Osteocyte (in vitro differentiated cells): ENCODE data around the gene DCLRE1B. TPM values are rescaled to one million over a fixed set of nuclear protein-coding genes. Genes with fewer than 3 reads are reported as not detected.
"Not testable (repeated sequence)": the region's sequence is repeated elsewhere in the genome, so short reads cannot be mapped to it uniquely, and the experiment has no call there.

Experiments
- DNase-seq: peaks from one replicate; pipeline ENCODE4 v3.0.0; 2021; ENCODE audit warnings: mixed read lengths; ENCODE audit not compliant: unreplicated experiment; ENCODE audit errors: extremely low spot score
- H3K27ac Mint-ChIP-seq: one replicate; pipeline ENCODE4 v1.8.0; 2021; ENCODE audit warnings: mild to moderate bottlenecking, mixed read lengths; ENCODE audit not compliant: unreplicated experiment
- H3K27me3 Mint-ChIP-seq: one replicate; pipeline ENCODE4 v1.8.0; 2021; ENCODE audit warnings: mixed read lengths; ENCODE audit not compliant: unreplicated experiment
- H3K36me3 Mint-ChIP-seq: one replicate; pipeline ENCODE4 v1.8.0; 2021; ENCODE audit warnings: mixed read lengths; ENCODE audit not compliant: unreplicated experiment
- H3K4me1 Mint-ChIP-seq: one replicate; pipeline ENCODE4 v1.8.0; 2021; ENCODE audit warnings: mixed read lengths; ENCODE audit not compliant: unreplicated experiment
- H3K4me3 Mint-ChIP-seq: one replicate; pipeline ENCODE4 v1.8.0; 2021; ENCODE audit warnings: mild to moderate bottlenecking, moderate library complexity, mixed read lengths; ENCODE audit not compliant: unreplicated experiment
- H3K9me3 Mint-ChIP-seq: one replicate; pipeline ENCODE4 v1.8.0; 2021; ENCODE audit warnings: mixed read lengths; ENCODE audit not compliant: unreplicated experiment
- CTCF ChIP-seq: fragments of 200-600 bp; sonication (generic); IDR thresholded peaks from 2 replicates; pipeline ENCODE4 v1.5.0; 2021; ENCODE audit warnings: antibody characterized with exemption, mild to moderate bottlenecking, moderate library complexity
- total RNA-seq: library from RNA; stranded (reverse); gene quantifications from 2 replicates; pipeline ENCODE4 v1.2.1, GENCODE V29; 2021

Gene DCLRE1B
- total RNA-seq, 1 donor from 2014 or later: 10.0 TPM

GRCh38 chr1:113947388-113948107, 42.4 kb downstream of the DCLRE1B start:
- peaks cover 17% of the 10 kb centered on the region for H3K4me1 Mint-ChIP-seq
- H3K36me3 Mint-ChIP-seq: peaks cover 17% of the 10 kb centered on the region
- no peak for TF ChIP-seq CTCF
- no peak for DNase-seq
- peaks cover 8% of the 10 kb centered on the region for H3K9me3 Mint-ChIP-seq
- peak overlapping the region; percentile 28 for H3K27ac Mint-ChIP-seq
- H3K4me3 Mint-ChIP-seq: no peak overlapping the region
- H3K27me3 Mint-ChIP-seq: no peaks in the 10 kb centered on the region

- not testable (repeated sequence) for DNase-seq
These were observed 43.0 kb downstream of the DCLRE1B start for GRCh38 chr1:113948151-113948550.

GRCh38 chr1:113949007-113949406, 43.9 kb downstream of the DCLRE1B start:
- Mint-ChIP-seq H3K36me3 (peaks cover 14% of the 10 kb centered on the region), H3K27ac (no peak overlapping the region), H3K27me3 (no peaks in the 10 kb centered on the region), H3K9me3 (peaks cover 5% of the 10 kb centered on the region), H3K4me3 (no peak overlapping the region), H3K4me1 (peaks cover 17% of the 10 kb centered on the region)
- no peak for DNase-seq
- TF ChIP-seq CTCF: peak; percentile 49

More at GRCh38 chr1:113948151-113948550, 43.0 kb downstream of the DCLRE1B start:
- H3K4me3 Mint-ChIP-seq, H3K9me3 Mint-ChIP-seq, H3K27me3 Mint-ChIP-seq: not testable (repeated sequence)
- Mint-ChIP-seq H3K36me3 (peaks cover 16% of the 10 kb centered on the region), H3K27ac (peak overlapping the region; percentile 57), H3K4me1 (peaks cover 17% of the 10 kb centered on the region)

GRCh38 chr1:113950908-113951307, 45.8 kb downstream of the DCLRE1B start:
- H3K27ac Mint-ChIP-seq: no peak overlapping the region
- DNase-seq: no peak
- peaks cover 11% of the 10 kb centered on the region for H3K36me3 Mint-ChIP-seq
- no peaks in the 10 kb centered on the region for H3K9me3 Mint-ChIP-seq
- TF ChIP-seq CTCF: no peak
- H3K27me3 Mint-ChIP-seq: no peaks in the 10 kb centered on the region
- H3K4me3 Mint-ChIP-seq: no peak overlapping the region
- peaks cover 17% of the 10 kb centered on the region for H3K4me1 Mint-ChIP-seq

- TF ChIP-seq CTCF: no peak
- no peak overlapping the region for H3K4me3 Mint-ChIP-seq
- H3K27ac Mint-ChIP-seq: no peak overlapping the region
- no peak for DNase-seq
- no peaks in the 10 kb centered on the region for H3K9me3 Mint-ChIP-seq
- H3K4me1 Mint-ChIP-seq: peaks cover 17% of the 10 kb centered on the region
- H3K36me3 Mint-ChIP-seq: peaks cover 16% of the 10 kb centered on the region
- H3K27me3 Mint-ChIP-seq: no peaks in the 10 kb centered on the region
These were observed 46.6 kb downstream of the DCLRE1B start for GRCh38 chr1:113951719-113952118.
